ENCODE measurements around the gene DNHD1.

DNHD1 gene

DNA sequence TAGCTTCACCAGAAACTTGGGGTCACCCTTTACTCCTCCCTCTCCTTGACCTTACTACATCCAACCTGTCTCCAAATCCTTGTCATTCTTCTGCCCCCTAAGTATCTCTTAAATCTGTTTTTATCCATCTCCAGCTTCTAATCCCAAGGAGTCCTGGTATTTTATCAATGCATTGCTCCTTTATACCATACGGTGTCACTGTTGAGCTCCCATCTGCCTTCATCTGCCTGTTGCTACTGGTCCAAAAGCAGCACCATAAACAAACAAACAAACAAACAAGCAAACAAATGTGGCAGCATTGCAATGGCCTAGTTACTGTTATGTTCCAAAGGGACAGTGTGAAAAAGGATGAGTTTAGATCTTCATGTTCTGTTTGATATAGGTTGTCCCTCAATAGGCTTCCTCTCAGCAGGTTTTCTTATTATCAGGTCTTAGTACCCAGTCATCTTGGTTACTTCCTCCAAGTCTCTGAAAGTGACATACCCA, 34.2 kb downstream of the DNHD1 start:
- in situ Hi-C loops (cut with MboI; ENCODE audit: low sequenced_read_pairs), result loop anchor here (10.0 kb wide), 1 partner anchor 173 kb away; no protein-coding TSS in a partner anchor

DNA sequence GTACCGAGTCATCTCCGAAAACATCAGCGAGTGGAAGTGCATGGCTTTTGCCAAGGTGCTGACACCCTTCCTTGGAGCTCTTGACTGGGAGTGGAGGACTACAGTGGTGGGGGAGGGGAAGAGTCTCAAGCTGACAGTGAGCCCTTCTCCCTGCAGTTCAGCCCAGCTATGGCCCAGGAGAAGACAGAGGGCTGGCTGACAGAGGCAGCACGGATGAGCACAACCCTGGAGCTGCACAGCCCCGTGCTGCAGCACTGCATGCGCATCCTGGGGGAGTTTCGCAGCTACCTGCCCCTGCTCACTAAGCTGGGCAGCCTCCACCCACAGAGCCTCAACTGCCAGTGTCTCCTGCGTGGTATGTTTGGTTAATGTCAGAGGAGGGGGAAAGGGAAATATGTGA, 41.4 kb downstream of the DNHD1 start:
- in situ Hi-C loops (cut with MboI; ENCODE audit: low sequenced_read_pairs), result loop anchor here (10.0 kb wide), 1 partner anchor 166 kb away; no protein-coding TSS in a partner anchor

DNA sequence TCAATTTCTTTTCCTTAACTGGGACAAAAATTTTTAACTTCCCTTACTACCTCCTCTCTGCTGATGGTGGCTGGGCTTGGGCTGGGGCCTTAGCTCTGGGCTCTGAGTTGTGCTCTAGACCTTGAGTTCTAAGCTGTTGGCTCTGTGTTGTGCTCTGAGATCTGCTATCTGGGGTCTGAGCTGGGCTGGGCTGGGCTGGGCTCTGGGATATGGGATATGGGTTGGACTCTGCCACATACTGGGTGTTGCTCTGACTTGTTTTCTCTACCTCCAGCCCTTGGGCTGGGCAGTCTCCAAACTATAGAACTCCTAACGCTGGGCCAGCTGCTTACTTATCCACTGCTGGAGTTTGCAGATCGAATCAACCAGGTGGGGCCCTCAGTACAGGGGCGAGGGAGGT, 41.9 kb downstream of the DNHD1 start:
- in situ Hi-C loops (cut with MboI; ENCODE audit: low sequenced_read_pairs), result loop anchor here (10.0 kb wide), 1 partner anchor 166 kb away; no protein-coding TSS in a partner anchor

DNA sequence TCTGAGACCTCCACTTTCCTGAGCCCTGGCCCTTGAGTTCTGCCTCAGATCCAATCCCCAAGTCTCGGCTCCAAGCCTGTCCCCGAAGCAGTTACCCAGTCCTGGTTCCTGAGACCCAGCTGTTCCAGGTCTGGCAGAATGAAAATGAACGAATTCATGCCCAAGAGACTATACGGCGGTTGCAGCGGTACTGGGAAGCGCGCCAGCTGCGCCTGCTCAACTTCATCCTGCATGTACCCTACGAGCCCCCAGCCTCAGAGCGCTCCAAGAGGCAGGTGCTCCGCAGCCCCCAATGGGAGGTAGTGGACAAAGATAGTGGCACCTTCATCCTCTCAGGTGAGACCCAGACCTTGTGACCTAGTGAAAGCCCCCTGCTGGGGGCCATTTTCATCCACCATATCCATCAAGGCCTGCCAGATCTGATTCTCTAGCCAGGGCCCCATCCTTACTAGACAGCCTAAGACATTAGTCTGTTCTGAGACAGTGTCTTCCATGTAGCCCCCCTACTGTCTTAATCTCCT, 42.7 kb downstream of the DNHD1 start:
- in situ Hi-C loops (cut with MboI; ENCODE audit: low sequenced_read_pairs), result loop anchor here (10.0 kb wide), 1 partner anchor 165 kb away; no protein-coding TSS in a partner anchor

DNA sequence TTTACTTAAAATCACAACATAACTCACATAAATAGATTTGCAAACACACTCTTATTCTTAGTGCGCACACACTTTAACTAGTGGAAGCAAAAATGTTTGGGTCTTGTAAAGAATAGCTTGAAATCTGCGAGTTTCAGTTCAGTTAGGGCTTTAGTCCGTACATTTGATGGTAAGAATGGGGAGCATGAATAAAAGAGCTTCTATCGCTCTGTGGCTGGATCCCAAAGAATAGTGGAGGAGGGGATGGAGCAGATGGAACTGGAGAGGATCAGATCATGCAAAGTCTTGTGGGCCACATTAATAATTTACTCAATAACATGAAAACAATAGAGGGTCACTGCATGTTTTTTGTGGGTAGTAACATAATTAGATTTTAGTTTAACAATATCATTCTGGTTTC, 44.3 kb downstream of the DNHD1 start:
- in situ Hi-C loops (cut with MboI; ENCODE audit: low sequenced_read_pairs), result no loop called here

DNA sequence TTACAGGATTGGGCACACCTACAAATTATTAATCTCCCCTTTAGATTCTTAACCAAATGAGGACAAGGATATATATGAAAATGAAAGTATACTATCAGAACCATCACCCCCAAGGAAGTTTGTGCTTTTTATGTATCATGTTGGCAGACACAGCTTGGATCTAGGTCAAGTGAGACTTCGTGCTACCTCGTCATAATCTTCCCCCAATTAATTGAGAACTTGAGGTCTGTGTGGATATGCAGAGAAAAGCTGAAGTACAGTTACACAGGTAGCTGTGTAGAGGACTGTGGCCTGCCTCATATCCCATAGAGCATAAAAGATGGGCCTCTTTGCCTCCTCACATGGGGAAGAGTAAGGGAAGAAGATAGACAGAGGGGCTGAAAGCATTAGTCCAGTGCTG, 45.6 kb downstream of the DNHD1 start:
- in situ Hi-C loops (cut with MboI; ENCODE audit: low sequenced_read_pairs), result no loop called here

DNA sequence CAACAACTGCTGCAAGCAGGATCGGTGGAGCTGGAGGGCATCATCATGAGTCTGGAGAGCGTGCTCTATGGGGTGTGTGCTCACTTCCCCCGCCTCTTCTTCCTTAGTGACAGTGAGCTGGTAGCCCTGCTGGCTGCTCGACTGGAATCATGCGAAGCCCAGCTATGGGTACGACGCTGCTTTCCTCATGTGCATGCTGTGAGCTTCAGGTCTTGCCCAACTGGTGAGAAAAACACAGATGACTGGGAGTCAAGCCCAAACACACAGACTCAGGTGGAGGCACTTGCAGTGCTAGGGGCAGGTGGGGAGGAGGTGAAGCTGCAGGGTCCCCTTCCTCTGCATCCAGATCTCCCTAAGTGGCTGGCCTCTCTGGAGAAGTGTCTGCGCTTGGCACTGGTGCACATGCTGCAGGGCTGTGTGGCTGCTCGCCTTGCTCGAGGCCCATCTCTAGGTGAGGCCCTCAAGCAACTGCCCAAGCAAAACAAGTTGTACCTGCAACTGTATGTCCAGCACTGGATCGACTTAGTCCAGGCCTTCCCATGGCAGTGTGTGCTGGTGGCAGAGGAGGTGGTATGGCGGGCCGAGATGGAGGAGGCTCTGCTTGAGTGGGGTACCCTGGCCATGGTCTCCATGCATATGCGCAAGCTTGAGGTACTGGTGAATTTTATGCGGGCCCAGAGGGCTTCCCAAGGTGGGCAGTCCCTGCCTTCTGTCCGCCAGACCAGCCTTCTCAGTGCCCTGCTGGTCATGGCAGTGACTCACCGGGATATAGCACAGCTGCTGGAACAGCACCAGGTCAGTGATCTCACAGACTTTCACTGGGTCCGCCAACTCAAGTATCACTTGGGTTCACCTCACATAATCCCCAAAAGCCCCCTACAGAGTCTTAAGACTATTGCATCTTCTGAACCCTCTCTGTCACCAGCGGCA, 48.1 kb downstream of the DNHD1 start:
- in situ Hi-C loops (cut with MboI; ENCODE audit: low sequenced_read_pairs), result no loop called here

DNA sequence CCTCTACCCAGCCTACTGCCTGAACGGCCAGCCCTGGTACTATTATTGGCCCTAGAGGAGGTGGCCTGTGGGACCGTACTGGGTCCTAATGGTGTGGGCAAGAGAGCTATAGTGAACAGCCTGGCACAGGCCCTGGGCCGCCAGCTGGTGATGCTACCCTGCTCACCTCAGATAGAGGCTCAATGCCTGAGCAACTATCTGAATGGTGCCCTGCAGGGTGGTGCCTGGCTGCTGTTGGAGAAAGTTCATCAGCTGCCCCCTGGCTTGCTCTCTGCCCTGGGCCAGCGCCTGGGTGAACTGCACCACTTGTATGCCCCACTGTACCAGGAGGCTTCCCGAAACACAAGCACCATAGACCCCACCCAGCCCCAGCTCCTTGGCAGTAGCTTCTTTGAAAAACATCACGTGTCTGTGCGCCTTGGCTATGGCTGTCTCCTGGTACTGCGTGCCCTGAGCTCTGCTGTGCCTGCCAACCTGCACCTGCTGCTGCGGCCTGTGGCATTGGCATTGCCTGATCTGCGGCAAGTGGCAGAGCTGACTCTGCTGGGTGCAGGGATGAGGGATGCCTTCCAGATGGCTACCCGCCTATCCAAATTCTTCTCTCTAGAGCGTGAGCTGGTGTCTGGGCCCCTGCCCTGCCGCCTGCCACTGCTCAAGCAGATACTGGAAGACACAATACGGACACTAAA, 49.0 kb downstream of the DNHD1 start:
- in situ Hi-C loops (cut with MboI; ENCODE audit: low sequenced_read_pairs), result no loop called here

DNA sequence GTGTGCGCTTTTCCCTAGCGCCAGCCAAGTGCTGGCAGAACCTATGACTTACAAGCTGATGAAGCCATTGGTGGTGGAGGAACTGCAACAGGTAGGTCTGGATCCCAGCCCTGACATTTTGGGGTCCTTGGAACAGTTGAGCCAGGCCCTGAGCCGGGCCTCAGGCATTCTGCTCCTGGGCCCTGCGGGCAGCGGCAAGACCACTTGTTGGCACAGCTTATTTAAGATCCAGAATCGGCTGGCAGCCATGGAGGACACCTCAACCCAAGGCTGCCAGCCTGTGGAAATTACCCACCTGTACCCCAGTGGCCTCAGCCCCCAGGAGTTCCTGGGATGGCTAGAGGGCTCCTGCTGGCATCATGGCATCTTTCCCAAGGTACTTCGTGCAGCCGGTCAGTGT, 49.7 kb downstream of the DNHD1 start:
- in situ Hi-C loops (cut with MboI; ENCODE audit: low sequenced_read_pairs), result no loop called here

DNA sequence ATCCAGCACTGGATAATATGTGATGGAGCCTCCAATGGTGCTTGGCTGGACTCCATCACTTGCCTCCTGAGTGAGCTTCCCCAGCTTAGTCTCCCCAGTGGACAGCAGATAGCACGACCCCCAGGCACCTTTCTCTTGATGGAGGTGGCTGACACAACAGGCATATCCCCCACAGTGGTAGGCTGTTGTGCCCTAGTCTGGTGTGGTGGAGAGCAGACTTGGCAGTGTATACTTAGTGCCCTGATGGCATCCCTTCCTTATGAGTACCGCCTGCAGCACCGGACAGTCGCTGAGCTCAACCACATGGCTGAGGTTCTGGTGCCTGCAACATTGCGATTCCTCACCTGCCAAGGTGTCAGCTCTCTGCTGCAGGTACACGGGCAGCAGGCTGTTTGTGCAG, 50.1 kb downstream of the DNHD1 start:
- in situ Hi-C loops (cut with MboI; ENCODE audit: low sequenced_read_pairs), result no loop called here

DNA sequence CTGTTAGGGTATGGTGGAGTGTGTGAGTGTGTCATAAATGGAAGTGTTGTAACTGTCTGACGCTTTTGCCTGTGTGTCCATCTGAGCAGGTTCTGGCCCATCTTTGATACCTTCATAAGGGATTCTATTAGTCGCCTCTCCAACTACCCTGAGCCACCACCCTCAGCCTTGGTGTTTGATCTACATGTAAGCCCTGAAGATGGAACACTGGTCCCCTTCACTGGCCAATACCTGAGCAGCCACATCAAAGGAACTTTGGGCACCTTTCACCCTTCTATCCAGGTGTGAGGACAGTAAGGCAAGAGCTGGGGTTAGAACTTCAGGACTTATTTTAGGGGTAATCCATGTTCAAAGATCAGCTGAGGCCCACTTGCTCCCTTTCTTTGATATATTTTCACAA, 51.0 kb downstream of the DNHD1 start:
- in situ Hi-C loops (cut with MboI; ENCODE audit: low sequenced_read_pairs), result no loop called here

DNA sequence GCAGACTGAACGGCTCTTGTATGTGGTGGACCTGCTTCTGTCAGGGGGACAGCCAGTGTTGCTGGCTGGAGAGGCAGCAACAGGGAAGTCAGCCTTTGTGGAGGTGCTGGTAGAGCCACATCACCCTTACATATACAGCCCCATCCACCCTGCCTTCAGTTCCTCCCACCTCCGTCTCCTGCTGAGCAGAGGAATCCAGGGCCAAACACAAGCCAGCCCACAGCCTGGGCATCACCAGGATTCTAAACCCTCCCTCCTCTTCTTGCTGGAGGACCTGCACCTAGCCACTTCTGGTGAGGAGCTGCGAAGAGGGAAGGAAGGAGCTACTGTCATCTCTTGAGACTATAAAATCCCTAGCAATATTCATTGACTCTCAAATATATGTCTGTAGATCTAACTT, 51.6 kb downstream of the DNHD1 start:
- in situ Hi-C loops (cut with MboI; ENCODE audit: low sequenced_read_pairs), result no loop called here

DNA sequence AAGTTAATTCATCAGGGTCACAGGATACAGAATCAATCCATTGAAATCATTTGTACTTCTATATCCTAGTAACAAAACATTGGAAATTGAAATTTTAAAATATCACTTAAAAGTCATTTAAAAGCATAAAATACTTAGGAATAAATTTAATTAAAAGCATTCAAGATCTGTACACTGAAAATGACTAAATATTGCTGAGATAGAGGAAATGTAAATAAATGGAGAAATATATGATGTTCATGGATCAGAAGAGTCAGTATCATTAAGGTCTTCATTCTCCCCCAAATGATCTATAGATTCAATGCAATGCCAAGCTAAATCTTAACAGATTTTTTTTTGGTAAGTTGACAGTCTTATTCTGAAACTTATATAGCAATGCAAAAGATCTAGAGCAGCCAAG, 56.6 kb downstream of the DNHD1 start:
- in situ Hi-C loops (cut with MboI; ENCODE audit: low sequenced_read_pairs), result no loop called here

DNA sequence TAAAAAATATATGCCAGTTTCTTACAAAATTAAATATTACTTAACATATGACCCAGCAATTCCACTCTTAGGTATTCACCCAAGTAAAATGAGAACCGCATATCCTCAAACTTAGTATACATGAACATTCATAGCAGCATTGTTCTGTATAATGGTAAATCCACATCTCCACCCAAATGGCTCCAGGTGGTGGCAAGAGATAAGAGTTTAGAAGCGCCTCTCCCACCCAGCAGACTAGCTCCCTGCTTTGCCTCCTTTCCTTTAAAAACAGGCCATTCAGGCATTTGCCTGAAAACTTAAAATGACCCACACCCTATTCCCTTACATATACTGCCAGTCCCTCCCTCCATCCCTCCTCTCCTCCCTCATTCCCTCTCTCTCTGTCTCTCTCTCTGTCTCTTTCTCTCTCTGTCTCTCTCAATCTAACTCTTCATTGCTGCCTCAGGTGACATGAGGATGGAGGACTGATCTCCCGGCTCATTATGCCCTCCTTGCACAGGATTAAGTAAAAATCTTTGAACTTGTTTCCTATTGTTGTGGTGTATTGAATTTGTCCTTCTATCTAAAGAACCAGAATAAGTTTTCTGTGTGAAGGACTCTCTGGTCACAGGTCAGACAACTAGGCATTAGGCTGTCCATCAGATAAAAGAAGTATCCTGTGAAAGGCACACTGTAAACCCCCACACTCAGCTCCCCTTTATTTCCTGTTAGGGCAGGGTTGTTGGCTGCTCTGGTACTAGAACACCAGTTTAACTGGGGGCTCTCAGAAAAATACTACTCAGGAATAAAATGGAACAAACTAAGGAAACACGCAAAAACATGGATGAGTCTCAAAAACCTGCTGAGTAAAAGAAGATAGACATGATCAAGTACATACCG, 58.0 kb downstream of the DNHD1 start:
- in situ Hi-C loops (cut with MboI; ENCODE audit: low sequenced_read_pairs), result no loop called here

DNA sequence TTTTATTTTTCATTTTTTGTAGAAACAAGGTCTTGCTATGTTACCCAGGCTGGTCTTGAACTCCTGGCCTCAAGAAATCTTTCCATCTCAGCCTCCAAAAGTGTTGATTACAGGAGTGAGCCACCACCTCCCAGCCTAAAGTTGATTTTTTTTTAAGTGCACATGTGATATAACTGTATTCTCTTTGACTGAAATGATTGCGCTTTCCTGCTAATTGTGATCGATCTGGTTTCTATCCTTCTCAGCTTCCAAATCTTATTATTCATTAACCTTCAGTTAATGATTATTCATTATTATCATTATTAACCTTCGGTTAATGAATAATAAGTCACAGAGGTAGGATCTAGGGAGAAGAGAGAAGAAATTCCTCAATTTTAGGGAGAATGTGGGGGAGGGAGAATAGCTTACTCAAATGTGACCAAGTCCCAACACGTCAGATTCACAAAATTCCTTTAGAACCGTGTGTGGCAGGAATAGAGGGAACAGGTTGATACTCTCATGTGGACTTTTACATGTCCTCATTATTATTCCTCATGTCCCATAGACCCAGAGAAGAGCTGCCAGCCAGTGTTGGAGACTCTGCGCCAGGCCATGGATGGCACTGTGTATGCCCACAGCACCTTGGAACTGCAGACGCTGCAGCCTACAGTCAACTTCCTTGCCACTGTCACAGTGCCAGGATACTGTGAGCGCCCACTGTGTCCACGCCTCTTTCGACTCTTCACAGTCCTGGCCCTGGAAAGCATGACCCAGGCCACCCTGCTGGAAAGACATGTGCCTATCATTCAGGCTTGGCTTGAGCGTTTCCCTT, 59.3 kb downstream of the DNHD1 start:
- in situ Hi-C loops (cut with MboI; ENCODE audit: low sequenced_read_pairs), result no loop called here

DNA sequence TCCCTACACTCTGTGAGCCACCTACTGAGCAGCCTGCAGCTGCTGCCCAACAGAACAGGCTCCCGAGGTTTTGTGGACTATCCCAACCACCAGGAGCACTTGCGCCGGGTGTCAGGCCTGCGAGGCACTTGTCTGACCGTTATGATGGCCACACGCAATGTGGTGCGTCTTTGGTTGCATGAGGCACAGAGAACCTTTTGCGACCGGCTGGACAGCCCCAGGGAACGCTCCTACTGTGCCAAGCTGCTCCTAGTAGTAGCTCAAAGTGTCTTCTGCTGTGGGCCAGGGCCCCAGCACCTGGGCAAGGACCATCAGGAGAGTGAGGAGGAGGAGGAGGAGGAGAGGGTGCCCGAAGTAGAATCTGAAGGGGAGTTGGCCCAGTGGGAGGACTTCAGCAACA, 60.0 kb downstream of the DNHD1 start:
- in situ Hi-C loops (cut with MboI; ENCODE audit: low sequenced_read_pairs), result no loop called here

DNA sequence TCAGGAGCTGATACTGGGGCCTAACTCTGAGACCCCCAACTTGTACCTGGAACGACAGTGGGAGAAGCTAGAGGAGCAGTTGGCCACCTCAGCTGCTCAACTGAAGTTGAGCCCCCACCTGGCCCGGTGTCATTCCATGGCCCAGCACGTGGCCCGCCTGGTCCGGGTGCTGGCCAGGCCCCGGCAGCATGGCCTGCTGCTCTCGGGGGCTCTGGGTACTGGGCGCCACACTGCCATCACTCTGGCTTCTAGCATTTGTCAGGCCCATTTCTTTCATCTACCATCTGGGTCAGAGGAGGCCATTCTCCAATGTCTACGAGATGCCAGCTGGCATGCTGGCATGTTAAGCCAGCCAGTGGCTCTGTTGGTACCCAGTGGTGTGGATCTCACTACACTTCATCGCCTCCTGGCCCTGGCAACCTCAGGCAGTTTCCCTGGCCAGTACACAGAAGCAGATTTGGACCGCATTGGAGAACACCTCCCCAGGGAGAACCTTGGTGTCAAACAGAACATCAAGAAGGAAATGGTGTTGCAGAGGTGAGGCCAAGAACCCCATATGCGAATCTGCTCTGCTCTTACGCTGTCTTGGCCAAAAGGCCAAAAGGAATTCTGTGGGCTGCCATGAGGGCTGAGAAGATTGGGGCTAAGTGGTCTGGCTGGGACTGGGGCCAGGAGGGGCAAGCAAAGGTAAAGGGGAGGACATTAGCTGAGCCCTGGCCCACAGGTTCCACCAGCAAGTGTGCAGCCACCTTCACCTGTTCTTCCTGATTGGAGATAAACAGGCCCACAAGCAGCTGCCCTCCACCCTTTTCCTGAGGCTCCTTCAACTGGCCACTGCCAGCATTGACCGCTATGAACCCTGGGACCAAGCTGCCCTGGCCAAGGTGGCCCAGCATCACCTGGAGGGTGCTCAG, 60.9 kb downstream of the DNHD1 start:
- in situ Hi-C loops (cut with MboI; ENCODE audit: low sequenced_read_pairs), result no loop called here

DNA sequence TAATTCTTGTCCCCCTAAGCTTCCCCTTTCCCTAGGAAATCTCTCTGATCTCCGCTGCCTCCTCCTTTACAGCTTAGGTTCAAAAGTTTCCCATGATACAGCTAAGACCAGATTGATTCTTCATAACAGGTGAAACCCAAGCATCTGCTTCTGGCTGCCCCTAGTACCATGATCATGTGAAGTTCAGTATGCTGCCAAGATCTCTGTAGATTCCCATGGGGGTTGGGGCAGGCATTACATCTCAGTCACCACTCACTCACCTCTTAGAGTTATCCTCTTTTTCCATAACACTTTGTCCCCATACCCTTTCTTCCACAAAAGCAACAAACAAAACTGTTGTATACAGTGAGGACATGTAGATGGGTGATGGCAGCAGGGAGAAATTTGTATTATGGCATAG, 62.3 kb downstream of the DNHD1 start:
- in situ Hi-C loops (cut with MboI; ENCODE audit: low sequenced_read_pairs), result no loop called here

DNA sequence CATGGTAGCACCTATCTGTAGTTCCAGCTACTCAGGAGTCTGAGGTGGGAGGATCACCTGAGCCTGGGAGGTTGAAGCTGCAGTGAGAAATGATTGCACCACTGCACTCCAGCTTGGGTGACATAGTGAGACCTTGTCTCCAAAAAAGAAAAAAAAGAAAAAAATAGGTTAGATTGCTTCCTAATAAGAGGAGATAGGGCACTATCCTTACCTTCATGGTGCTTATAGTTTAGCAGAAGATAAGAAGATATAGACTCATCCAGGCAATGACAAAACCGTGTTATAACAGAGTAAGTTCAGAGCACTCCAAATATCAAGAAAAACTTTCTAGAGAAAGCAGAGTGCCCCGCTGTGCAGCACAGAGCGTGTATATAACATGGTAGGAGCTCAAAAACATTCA, 64.2 kb downstream of the DNHD1 start:
- in situ Hi-C loops (cut with MboI; ENCODE audit: low sequenced_read_pairs), result no loop called here

Measured in HL-60/S4 (cell line).